Measurements from ENCODE around the gene TPI1. TPM values are rescaled to one million over a fixed set of nuclear protein-coding genes. Genes with fewer than 3 reads are reported as not detected.
A peak's percentile ranks its signal among the peaks of the same experiment; 100 is the strongest.

TPI1 gene
- total RNA-seq, 1 experiment from 2014 or later: 1,259 TPM

DNA sequence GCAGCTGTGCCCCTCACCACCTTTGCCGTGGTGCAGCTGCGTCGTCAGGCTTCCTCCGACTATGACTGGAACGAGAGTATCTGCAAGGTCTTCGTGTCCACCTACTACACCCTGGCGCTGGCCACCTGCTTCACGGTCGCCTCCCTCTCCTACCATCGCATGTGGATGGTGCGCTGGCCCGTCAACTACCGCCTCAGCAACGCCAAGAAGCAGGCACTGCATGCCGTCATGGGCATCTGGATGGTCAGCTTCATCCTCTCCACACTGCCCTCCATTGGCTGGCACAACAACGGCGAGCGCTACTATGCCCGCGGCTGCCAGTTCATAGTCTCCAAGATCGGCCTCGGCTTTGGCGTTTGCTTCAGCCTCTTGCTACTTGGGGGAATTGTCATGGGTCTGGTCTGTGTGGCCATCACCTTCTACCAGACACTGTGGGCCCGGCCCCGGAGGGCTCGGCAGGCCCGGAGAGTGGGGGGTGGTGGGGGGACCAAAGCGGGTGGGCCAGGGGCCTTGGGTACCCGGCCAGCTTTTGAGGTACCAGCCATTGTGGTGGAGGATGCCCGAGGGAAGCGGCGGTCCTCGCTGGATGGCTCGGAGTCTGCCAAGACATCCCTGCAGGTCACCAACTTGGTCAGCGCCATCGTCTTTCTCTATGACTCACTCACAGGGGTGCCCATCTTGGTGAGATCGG is 43.1 kb upstream of the TPI1 start:
- Histone ChIP-seq H3K36me3 (ENCODE audit: low read depth, low read length) (no peaks in the 10 kb centered on the region), H3K9ac (ENCODE audit: low read length) (no peak overlapping the region), H4K20me1 (ENCODE audit: low read length) (no peaks in the 10 kb centered on the region), H3K27ac (ENCODE audit: low read length) (no peak overlapping the region), H3F3A (ENCODE audit: low read length, unreplicated experiment) (no peaks in the 10 kb centered on the region), H3K4me1 (ENCODE audit: insufficient read depth, low read length) (peaks cover 5% of the 10 kb centered on the region; the same call in 1 of the 2 replicates), H3K79me2 (ENCODE audit: low read length) (no peaks in the 10 kb centered on the region), H3K27me3 (ENCODE audit: low read length) (no peaks in the 10 kb centered on the region), H3K9me3 (ENCODE audit: low read length) (no peaks in the 10 kb centered on the region), H3K4me2 (ENCODE audit: low read length) (no peak overlapping the region), H3K9me2 (replicated peaks; ENCODE audit: low read length) (no peaks in the 10 kb centered on the region), H2AFZ (ENCODE audit: low read length) (no peak overlapping the region), H3K4me3 (ENCODE audit: low read length) (no peak overlapping the region)
- TF ChIP-seq, protein P1, sequence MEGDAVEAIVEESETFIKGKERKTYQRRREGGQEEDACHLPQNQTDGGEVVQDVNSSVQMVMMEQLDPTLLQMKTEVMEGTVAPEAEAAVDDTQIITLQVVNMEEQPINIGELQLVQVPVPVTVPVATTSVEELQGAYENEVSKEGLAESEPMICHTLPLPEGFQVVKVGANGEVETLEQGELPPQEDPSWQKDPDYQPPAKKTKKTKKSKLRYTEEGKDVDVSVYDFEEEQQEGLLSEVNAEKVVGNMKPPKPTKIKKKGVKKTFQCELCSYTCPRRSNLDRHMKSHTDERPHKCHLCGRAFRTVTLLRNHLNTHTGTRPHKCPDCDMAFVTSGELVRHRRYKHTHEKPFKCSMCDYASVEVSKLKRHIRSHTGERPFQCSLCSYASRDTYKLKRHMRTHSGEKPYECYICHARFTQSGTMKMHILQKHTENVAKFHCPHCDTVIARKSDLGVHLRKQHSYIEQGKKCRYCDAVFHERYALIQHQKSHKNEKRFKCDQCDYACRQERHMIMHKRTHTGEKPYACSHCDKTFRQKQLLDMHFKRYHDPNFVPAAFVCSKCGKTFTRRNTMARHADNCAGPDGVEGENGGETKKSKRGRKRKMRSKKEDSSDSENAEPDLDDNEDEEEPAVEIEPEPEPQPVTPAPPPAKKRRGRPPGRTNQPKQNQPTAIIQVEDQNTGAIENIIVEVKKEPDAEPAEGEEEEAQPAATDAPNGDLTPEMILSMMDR (conservative IDR thresholded peaks at IDR 0.05; ENCODE audit: low read depth, low read length): no peak
- TF ChIP-seq EZH2 (IDR thresholded peaks at IDR 0.05; ENCODE audit: low read length, unreplicated experiment) (no peak), EZH2phosphoT487 (IDR thresholded peaks at IDR 0.05; ENCODE audit: borderline replicate concordance, low read length) (no peak)
- POLR2A ChIA-PET (ENCODE audit: unreplicated experiment): no interaction called here
- DNase-seq: no peak
- ATAC-seq: no peak
- CTCF ChIA-PET: no interaction called here
- BruUV-seq (replicated peaks): no TSS peak
- intact Hi-C loops (cut with micrococcal nuclease): no loop called here

- H3K27me3 ChIP-seq (ENCODE audit: low read length): no peaks in the 10 kb centered on the region
- no peaks in the 10 kb centered on the region for H3K36me3 ChIP-seq (ENCODE audit: low read depth, low read length)
- DNase-seq: peak; percentile 26
- H3F3A ChIP-seq (ENCODE audit: low read length, unreplicated experiment): no peaks in the 10 kb centered on the region
- no TSS peak for BruUV-seq (replicated peaks)
- CTCF ChIA-PET: no interaction called here
- no peaks in the 10 kb centered on the region for H3K9me3 ChIP-seq (ENCODE audit: low read length)
- peak overlapping the region; percentile 51; the same call in 1 of the 2 replicates for H3K4me3 ChIP-seq (ENCODE audit: low read length)
- H3K27ac ChIP-seq (ENCODE audit: low read length): no peak overlapping the region
- TF ChIP-seq, protein P1 (conservative IDR thresholded peaks at IDR 0.05; ENCODE audit: low read depth, low read length): no peak
- no peaks in the 10 kb centered on the region for H3K9me2 ChIP-seq (replicated peaks; ENCODE audit: low read length)
- intact Hi-C loops (cut with micrococcal nuclease): loop anchor here (1.0 kb wide), 2 partner anchors 72 to 90 kb away; partner anchors contain the start of gene MLF2
- H3K9ac ChIP-seq (ENCODE audit: low read length): no peak overlapping the region
- peak overlapping the region; percentile 82 for H3K4me2 ChIP-seq (ENCODE audit: low read length)
- H4K20me1 ChIP-seq (ENCODE audit: low read length): no peaks in the 10 kb centered on the region
- peak overlapping the region; percentile 82; the same call in 1 of the 2 replicates for H2AFZ ChIP-seq (ENCODE audit: low read length)
- POLR2A ChIA-PET (ENCODE audit: unreplicated experiment): no interaction called here
- H3K4me1 ChIP-seq (ENCODE audit: insufficient read depth, low read length): peaks cover 5% of the 10 kb centered on the region; the same call in 1 of the 2 replicates
- ATAC-seq: peak; percentile 47
- no peaks in the 10 kb centered on the region for H3K79me2 ChIP-seq (ENCODE audit: low read length)
These were observed 42.4 kb upstream of the TPI1 start for GRCh38 chr12:6824901-6825381.
